ENCODE results near the gene GIGYF2. TPM values are rescaled to one million over a fixed set of nuclear protein-coding genes. Genes with fewer than 3 reads are reported as not detected.
A peak's percentile ranks its signal among the peaks of the same experiment; 100 is the strongest.
"Not testable (repeated sequence)": the region's sequence is repeated elsewhere in the genome, so short reads cannot be mapped to it uniquely, and the experiment has no call there.

GIGYF2 gene
- total RNA-seq, 2 experiments from 2014 or later: 57.2 to 63.8 TPM

DNA sequence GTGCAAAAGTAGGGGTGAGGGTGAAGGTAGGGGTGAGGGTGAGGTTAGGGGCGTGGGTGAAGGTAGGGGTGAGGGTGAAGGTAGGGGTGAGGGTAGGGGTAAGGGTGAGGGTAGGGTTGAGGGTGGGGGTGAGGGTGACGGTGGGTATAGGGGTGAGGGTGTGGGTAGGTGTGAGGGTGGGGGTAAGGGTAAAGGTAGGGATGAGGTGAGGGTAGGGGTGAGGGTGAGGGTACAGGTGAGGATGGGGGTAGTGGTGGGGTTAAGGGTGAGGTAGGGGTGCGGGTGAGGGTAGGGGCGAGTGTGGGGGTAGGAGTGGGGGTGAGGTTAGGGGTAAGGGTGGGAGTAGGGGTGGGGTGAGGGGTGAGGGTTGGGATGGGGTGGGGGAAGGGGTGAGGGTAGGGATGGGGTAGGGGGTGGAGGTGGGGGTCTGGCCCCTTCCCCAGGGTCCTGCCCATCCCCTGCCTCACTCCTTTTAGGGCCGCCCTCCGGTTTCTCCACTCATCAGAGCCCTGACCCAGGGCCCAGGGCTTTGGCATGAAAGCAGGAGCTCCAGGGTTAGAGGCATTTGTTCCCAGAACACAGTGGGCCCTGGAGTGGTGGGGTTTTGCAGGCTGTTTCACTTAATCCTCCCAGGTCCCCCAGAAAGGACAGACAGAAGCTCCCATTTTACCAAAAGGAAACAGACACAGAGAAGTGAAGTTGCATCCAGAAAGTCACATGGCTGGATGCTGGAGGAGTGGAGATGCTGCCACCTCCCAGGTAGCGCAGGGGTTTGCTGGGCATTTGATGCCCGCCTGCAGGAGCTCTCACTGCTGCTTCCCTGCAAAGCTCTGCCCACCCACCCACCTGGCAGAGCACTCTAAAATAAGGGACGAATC is 199.8 kb downstream of the GIGYF2 start:
- no peaks in the 10 kb centered on the region for H3K36me3 Mint-ChIP-seq
- no peaks in the 10 kb centered on the region for H3K4me1 Mint-ChIP-seq
- H3K27me3 Mint-ChIP-seq: no peaks in the 10 kb centered on the region
- H3K4me3 Mint-ChIP-seq: no peak overlapping the region
- no peaks in the 10 kb centered on the region for H3K9me3 Mint-ChIP-seq (ENCODE audit: low read depth)
- no peak overlapping the region for H3K27ac Mint-ChIP-seq
- CTCF ChIA-PET: no interaction called here
- DNase-seq (no peak), ATAC-seq (no peak)

DNA sequence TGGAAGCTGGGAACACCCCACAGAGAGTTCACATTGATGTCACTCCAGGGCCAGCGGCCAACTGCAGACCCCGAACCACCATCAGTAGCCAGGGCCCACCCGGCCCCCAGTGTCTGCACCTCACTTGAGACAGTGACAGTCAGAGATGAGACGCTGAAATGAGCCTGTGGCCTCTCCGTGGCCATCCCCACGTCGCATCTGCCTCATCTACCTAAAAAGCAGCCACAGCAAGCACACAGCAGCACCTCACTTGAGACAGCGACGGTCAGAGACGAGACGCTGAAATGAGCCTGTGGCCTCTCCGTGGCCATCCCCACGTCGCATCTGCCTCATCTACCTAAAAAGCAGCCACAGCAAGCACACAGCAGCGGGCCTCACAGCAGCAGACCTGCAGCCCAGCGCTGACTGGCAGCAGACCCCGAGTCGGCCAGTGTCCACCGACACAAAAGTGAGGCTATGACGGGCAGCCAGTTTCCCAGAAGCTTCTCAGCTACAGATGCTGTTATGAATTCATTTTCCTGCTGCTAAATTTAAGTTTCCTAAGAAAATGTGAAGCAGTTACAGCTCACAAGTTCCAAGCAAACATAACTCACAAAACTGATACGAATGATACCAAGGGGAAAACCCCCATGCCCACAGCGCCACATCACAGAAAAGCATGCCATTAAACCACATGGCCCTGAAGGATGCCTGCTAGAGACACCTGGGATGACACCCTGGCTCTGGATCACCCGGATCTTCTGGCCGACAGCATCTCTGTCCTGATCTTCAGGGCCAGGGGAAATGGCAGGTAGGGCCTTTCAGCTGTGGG is 200.7 kb downstream of the GIGYF2 start:
- no peaks in the 10 kb centered on the region for H3K36me3 Mint-ChIP-seq
- H3K27me3 Mint-ChIP-seq: no peaks in the 10 kb centered on the region
- ATAC-seq: no peak
- no peaks in the 10 kb centered on the region for H3K4me1 Mint-ChIP-seq
- no peak overlapping the region for H3K4me3 Mint-ChIP-seq
- no peak overlapping the region for H3K27ac Mint-ChIP-seq
- no peak for DNase-seq
- CTCF ChIA-PET: no interaction called here
- no peaks in the 10 kb centered on the region for H3K9me3 Mint-ChIP-seq (ENCODE audit: low read depth)

DNA sequence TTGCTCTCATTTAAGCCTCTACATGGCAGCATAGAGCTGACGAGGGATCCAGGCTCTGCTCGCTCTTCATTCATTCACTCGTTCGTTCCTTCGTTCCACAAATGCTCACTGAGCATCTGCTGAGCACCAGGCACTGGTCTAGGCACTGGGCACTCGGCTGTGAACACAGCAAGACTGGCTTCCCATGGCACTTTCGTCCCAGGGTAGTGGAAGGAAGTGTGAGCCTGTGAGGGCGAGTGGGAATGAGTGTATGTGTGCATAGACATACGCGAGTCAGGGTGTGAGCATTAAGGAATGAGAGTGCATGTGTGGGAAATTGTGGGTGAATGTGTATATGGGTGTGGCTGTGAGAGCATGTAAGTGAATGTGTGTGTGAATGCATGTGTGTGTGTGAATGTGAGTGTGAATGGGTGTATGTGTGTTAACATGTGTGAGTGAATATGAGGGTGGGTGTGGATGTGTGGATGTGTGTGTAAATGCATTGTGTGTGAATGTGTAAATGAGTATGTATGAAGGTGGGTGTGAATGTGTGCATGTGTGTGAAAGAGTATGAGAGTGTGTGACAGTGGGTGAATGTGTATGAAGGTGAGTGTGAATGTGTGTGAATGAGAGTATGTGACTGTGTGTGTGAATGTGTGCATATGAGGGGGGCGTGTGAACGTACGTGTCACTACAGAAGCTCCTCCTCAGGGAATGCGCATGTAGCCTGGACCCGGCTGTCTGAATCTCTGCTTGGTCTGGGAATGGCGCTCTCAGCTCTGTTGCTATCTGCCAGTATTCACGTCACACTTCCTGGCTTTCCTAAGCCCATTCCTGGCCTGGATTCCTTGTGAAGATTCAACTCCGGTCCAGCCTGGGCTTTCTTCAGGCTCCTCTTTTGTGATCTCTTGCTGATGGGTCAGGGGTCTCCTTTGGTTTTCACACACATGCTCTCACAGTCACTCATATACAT is 201.7 kb downstream of the GIGYF2 start:
- no peaks in the 10 kb centered on the region for H3K36me3 Mint-ChIP-seq
- no peak overlapping the region for H3K27ac Mint-ChIP-seq
- ATAC-seq: no peak
- no peaks in the 10 kb centered on the region for H3K4me1 Mint-ChIP-seq
- CTCF ChIA-PET: no interaction called here
- no peaks in the 10 kb centered on the region for H3K9me3 Mint-ChIP-seq (ENCODE audit: low read depth)
- DNase-seq: no peak
- no peak overlapping the region for H3K4me3 Mint-ChIP-seq
- H3K27me3 Mint-ChIP-seq: no peaks in the 10 kb centered on the region

DNA sequence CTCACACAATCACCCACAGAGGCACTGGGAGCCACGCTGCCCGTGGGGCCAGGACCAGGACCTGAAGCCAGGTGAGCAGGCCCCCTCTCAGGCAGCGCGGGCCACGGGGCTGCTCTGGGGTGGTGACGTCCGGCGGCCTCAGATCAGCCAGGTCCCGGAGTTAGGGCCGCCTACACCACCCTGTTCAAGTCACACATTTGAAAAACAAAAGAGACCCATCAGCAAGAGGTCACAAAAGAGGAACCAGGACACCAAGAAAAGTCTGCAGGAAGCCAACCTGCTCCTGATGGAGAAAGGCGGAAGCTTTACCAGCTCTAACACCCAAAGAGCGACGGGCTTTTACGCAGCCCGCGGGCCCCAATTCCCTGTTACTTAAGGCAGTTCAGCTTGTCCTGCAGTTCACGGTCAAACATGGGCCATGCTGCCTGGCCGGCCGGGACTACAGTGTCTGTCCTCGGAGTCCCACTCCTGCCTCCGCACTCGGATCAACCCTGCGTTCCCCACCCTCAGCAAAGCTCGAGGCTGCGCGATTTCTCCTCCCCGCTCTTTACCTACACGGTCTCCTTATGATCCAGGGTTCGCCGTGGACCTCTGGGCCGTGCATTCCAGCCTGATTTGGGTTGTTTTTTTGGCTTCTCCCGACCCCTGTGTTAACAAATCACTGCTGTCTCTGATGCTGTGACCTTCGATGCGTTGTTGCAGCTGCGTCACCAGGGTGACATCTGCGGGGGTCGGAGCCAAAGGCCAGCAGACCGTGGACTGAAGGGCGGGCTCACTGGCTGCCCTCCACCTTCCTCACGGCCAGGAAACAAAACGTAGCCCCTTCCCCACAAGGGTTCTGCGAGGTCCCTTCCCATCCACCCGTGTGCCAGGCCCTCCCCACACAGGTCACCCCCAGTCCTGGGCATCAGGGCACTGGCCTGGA is 203.9 kb downstream of the GIGYF2 start:
- CTCF ChIA-PET: no interaction called here
- no peaks in the 10 kb centered on the region for H3K9me3 Mint-ChIP-seq (ENCODE audit: low read depth)

DNA sequence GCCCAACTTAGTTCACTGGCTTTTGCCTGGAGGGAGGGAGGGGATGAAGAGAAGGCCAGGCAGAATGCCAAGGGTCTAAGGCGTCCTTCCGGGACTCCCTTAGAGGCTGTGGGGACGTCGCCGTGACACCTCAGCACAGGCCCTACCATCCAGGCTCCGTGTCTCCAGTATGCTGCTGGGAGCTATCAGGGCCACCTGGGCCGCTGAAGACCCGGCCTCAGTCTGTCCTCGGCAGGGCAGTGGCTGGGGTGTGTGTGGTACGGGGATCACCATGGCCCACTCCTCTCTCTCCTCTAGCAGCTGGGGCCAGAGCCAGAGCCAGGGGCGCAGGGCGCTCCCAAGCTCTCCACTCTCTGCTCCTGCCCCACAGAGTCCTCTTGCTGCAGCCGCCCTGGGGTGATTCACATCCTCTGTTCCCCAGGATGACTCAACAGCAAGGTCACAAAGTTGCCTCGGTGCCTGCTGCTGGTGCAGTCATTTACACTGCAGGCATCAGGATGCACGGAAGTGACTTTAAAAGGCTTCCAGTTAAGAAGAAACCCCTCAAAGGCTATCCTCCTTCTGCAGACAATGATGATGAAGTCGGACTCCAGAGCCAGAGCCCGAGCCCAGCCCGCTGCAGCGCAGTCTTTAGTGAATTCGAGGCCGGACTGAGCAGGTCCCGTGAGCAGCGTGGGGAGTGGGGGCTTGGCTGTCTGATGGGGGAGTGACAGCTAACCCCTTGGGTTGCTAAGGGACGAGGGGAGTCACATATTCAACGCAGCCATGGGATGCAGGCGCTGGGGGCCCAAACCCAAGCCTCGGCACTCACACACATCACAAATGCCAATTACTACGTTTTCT is 204.8 kb downstream of the GIGYF2 start:
- H3K27ac Mint-ChIP-seq: no peak overlapping the region
- peak; percentile 53 for ATAC-seq
- no peaks in the 10 kb centered on the region for H3K4me1 Mint-ChIP-seq
- H3K9me3 Mint-ChIP-seq (ENCODE audit: low read depth): no peaks in the 10 kb centered on the region
- CTCF ChIA-PET: no interaction called here
- H3K4me3 Mint-ChIP-seq: no peak overlapping the region
- no peaks in the 10 kb centered on the region for H3K36me3 Mint-ChIP-seq
- no peaks in the 10 kb centered on the region for H3K27me3 Mint-ChIP-seq
- no peak for DNase-seq

More for the DNA sequence above, 203.9 kb downstream of the GIGYF2 start:
- DNase-seq: no peak
- no peak for ATAC-seq
- Mint-ChIP-seq H3K27ac (no peak overlapping the region), H3K36me3 (no peaks in the 10 kb centered on the region), H3K4me1 (no peaks in the 10 kb centered on the region), H3K4me3 (no peak overlapping the region), H3K27me3 (no peaks in the 10 kb centered on the region)

DNA sequence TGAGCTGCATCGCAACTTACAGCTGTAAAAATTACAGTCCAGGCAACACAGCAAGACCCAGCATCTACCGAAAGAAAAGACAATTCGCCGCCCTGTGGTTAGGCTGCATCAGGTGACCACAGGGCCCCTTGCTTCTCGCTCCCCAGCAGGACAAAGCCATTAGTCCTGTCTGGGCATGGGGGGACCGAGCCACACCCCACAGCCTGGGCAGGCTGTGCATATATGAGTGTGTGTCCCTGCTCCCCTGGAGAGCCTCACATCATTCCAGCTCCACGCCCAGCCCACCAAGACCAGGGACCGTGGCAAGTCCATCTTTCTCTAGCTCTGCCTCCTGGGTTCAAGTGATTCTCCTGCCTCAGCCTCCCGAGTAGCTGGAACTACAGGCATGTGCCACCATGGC is 206.9 kb downstream of the GIGYF2 start:
- DNase-seq (no peak), ATAC-seq (no peak)
- CTCF ChIA-PET: no interaction called here
- no peak overlapping the region for H3K27ac Mint-ChIP-seq
- no peaks in the 10 kb centered on the region for H3K9me3 Mint-ChIP-seq (ENCODE audit: low read depth)
- H3K27me3 Mint-ChIP-seq: peaks cover 6% of the 10 kb centered on the region
- H3K4me1 Mint-ChIP-seq: no peaks in the 10 kb centered on the region
- no peaks in the 10 kb centered on the region for H3K36me3 Mint-ChIP-seq
- H3K4me3 Mint-ChIP-seq: no peak overlapping the region

DNA sequence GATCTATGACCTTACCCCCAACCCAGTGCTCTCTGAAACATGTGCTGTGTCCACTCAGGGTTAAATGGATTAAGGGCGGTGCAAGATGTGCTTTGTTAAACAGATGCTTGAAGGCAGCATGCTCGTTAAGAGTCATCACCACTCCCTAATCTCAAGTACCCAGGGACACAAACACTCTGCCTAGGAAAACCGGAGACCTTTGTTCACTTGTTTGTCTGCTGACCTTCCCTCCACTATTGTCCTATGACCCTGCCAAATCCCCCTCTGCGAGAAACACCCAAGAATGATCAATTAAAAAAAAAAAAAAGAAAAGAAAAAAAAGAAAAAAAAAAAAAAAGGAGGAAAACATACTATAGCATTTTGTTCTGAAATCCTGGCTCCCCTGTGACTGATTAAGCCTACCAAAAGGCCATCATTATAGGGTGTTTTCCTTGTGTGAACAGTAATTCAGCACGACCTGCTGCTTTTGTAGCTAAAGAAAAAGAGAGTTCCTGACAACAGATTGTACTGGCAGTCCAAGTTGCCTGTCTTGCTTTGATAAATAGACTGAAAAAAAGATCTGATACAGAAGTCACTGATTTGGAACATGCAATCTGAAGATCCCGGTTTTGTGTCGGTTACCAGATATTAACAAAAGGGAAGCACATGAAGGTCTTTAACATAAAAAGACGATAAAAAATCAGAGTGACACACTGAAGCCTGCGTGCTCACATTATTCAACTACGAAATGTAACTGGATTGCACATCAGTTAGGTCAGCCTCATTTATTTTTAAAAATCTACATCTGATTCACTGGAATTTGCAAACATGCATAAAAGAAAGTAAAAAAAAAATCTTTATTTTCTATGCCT is 210.0 kb downstream of the GIGYF2 start:
- H3K9me3 Mint-ChIP-seq (ENCODE audit: low read depth); H3K36me3 Mint-ChIP-seq; H3K27ac Mint-ChIP-seq; DNase-seq; H3K4me1 Mint-ChIP-seq; ATAC-seq; CTCF ChIA-PET; H3K4me3 Mint-ChIP-seq: not testable (repeated sequence)
- H3K27me3 Mint-ChIP-seq: peaks cover 28% of the 10 kb centered on the region

DNA sequence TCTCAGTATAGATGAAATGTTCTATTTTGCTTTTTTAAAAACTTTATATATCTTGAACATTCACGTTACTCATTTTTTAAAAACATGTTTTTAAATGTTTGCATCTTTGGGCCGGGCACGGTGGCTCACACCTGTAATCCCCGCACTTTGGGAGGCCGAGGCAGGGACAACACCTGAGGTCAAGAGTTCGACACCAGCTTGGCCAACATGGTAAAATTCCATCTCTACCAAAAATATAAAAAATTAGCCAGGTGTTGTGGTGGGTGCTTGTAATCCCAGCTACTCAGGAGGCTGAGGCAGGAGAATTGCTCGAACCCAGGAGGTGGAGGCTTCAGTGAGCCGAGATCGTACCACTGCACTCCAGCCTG is 210.6 kb downstream of the GIGYF2 start:
- H3K9me3 Mint-ChIP-seq (ENCODE audit: low read depth); DNase-seq; H3K36me3 Mint-ChIP-seq; H3K27ac Mint-ChIP-seq; ATAC-seq; CTCF ChIA-PET; H3K4me1 Mint-ChIP-seq; H3K4me3 Mint-ChIP-seq: not testable (repeated sequence)
- peaks cover 31% of the 10 kb centered on the region for H3K27me3 Mint-ChIP-seq

DNA sequence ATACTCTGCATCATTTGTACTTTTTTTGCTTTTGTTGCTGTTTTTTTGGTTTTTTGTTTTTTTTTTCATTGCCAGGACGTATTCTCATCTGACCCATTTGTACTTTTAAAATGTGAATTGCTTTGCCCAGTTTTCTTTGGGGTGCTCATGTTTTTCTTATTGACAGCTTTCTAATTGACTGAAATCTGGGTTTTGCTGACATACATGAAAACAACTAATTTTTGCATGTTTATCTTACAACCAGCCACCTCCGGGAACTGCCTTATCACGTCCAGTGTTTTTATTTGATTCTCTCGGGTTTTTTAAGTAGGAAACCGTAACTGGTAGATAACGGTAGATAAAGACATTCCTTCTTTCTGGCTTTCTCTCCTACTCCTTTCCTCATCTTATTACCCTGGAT is 211.6 kb downstream of the GIGYF2 start:
- DNase-seq: no peak
- H3K27ac Mint-ChIP-seq: no peak overlapping the region
- H3K27me3 Mint-ChIP-seq: peaks cover 36% of the 10 kb centered on the region
- H3K9me3 Mint-ChIP-seq (ENCODE audit: low read depth): peaks cover 7% of the 10 kb centered on the region
- H3K4me1 Mint-ChIP-seq: no peaks in the 10 kb centered on the region
- no peak for ATAC-seq
- CTCF ChIA-PET: no interaction called here
- H3K36me3 Mint-ChIP-seq: no peaks in the 10 kb centered on the region
- H3K4me3 Mint-ChIP-seq: no peak overlapping the region

Measured in activated CD8-positive, alpha-beta memory T cell treated with anti-CD3 and anti-CD28 coated beads, Interleukin-2, amount 10 ng/mL, durations not matched to agents 7 days and 5 days (primary cell).